Right atrium auricular region (tissue), 2 donors: ENCODE results near the gene FBXO36. TPM values are rescaled to one million over a fixed set of nuclear protein-coding genes. Genes with fewer than 3 reads are reported as not detected.

ENCODE experiments used
- DNase-seq: peaks from one replicate; pipeline ENCODE4 v3.0.0-alpha.2; 2019; ENCODE audit warnings: low spot score
- H3K27ac ChIP-seq, 2 donors: fragments of 200-600 bp; sonication (generic); 1 replicate in 1 of 2; 2 replicates in 1 of 2; pipeline ENCODE4 v1.5.1; 2016 to 2019
- H3K27me3 ChIP-seq, 2 donors: fragments of 200-600 bp; sonication (generic); one replicate each; pipeline versions ENCODE4 v1.5.1 to v1.6.0; 2017 to 2019
- H3K36me3 ChIP-seq: fragments of 200-600 bp; sonication (generic); one replicate; pipeline ENCODE4 v1.5.1; 2016
- H3K4me1 ChIP-seq, 2 donors: fragments of 200-600 bp; sonication (generic); one replicate each; pipeline versions ENCODE4 v1.5.1 to v1.6.0; 2017 to 2019
- H3K4me3 ChIP-seq, 2 donors: fragments of 200-600 bp; sonication (generic); 1 replicate in 1 of 2; 2 replicates in 1 of 2; pipeline ENCODE4 v1.5.1; 2017 to 2019; ENCODE audit warnings: mild to moderate bottlenecking in 1 of 2, moderate library complexity in 1 of 2
- H3K9me3 ChIP-seq, 2 donors: fragments of 200-600 bp; sonication (generic); one replicate each; pipeline ENCODE4 v1.5.1; 2019
- CTCF ChIP-seq, 2 donors: fragments of 200-600 bp; sonication (generic); IDR thresholded peaks; one replicate each; pipeline ENCODE4 v1.5.1; 2019; ENCODE audit warnings: antibody characterized with exemption in 2 of 2
- total RNA-seq, 2 donors: library from RNA; depleted of rRNA; stranded (reverse); fragments of >200 nt; gene quantifications; one replicate each; pipeline ENCODE4 v1.1.0, GENCODE V29; 2016

The FBXO36 gene
- 1 to 10 TPM in 1 of 2 donors, under 1 TPM in 1; 0.98 to 1.3 TPM for total RNA-seq

DNA sequence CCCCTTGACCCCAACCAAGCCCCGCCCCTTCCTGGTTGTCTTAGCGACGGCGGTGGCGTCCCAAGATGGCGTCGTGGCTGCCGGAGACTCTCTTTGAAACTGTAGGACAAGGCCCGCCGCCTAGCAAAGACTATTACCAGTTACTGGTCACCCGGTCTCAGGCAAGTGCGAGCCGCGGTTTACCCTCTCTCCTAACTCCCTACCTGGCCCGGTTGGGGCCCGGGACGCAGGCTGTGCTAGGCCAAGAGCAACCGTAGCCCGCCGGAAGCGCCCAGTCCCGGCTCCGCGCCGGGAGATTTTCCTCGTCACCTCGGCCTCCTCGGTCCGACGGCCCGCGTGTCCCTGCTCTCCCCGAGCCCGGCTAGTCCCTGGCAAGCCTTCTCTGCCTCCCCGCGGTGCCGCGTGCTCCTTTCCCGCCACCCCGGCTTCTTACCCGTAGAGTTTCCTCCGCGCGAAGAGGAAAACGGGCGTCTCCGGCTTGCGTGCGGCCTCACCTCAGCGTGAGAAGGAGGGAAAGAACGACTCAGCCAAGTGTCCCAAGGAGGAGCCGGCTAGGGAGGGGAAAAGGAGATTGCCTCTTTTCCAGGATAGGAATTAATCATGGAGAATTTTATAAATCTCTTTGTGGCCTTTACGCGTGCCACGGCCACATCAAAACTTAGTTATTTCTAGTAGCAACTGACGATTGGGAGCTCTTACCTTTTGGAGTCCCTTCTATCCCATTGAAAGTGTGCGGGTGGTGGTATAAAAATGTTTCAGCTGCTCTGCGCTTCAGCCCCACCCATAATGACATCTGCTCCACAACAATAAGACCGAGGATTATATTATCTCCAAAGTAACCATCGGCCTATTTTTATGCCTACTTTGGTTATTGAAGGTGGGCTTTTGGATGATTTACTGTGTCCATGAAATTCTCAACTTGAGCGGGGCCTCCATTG is at the start of gene FBXO36:
Gene FBXO36 (plus strand): TSS at position 55 of the 938 bp plus-strand sequence. CDS start 11 bp downstream, at position 66.
- Histone ChIP-seq H3K4me3 (peak within 1 kb of the TSS; percentile 92 to 98), H3K27ac (peak within 1 kb of the TSS; percentile 98 to 99), H3K27me3 (no peaks in the 10 kb centered on the region), H3K9me3 (no peaks in the 10 kb centered on the region), H3K36me3 (no peaks in the 10 kb centered on the region), H3K4me1 (peaks cover 0 to 27% of the 10 kb centered on the region in 2 donors)
- peak; percentile 80 for DNase-seq
- no peak for TF ChIP-seq CTCF (IDR thresholded peaks at IDR 0.05)

DNA sequence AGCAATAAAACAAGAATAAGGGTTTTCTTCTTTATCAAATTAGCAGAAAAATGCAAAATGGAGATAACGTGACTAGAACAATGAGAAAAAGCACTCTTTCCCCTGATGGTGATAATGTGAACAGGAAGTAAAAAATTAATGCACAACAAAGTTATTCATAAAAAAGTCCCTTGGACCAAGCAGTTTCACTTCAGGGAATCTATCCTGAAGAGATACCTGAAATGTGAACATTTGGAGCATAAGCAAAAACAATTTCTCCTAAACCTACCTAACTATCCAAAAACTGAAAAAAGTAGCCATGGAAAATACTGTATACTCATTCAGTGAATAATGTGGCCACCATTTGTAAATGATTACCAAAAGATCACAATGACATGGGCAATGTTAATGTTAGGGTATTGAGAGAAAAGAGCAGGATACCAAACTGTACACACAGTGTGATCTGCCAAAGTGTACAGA is 49.2 kb upstream of the FBXO36 start:
- TF ChIP-seq CTCF (IDR thresholded peaks at IDR 0.05), result no peak
- Histone ChIP-seq H3K9me3 (no peaks in the 10 kb centered on the region), H3K4me1 (peaks cover 0 to 6% of the 10 kb centered on the region in 2 donors), H3K27ac (no peak overlapping the region), H3K27me3 (no peaks in the 10 kb centered on the region), H3K4me3 (no peak overlapping the region), H3K36me3 (peaks cover 16% of the 10 kb centered on the region)
- DNase-seq, result no peak

DNA sequence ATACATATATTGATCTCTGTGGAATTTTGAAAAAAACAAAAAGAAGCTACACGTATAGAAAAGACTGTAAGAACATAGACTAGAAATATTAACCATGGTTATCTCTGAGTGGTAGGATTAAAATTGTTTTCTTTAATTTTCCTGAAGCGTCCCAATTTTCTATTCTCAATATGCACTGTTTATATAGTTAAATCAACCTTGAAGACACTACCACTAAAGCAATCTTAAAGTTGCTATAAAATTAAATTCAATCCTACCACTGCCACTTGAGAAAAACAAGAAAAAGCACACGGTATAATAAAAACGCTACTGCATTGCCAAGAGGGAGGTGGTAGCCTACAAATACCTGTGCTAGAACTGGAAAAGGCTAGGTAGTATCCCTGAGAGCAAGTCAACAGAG is 47.7 kb upstream of the FBXO36 start:
- H3K27me3 ChIP-seq, result no peaks in the 10 kb centered on the region
- TF ChIP-seq CTCF (IDR thresholded peaks at IDR 0.05), result no peak
- no peak overlapping the region for H3K27ac ChIP-seq
- H3K4me1 ChIP-seq, result peaks cover 0 to 6% of the 10 kb centered on the region in 2 donors
- no peak overlapping the region for H3K4me3 ChIP-seq
- peaks cover 28% of the 10 kb centered on the region for H3K36me3 ChIP-seq
- DNase-seq, result no peak
- H3K9me3 ChIP-seq, result no peaks in the 10 kb centered on the region

- H3K27ac ChIP-seq, result no peak overlapping the region
- no peaks in the 10 kb centered on the region for H3K9me3 ChIP-seq
- DNase-seq, result no peak
- no peaks in the 10 kb centered on the region for H3K27me3 ChIP-seq
- no peak for TF ChIP-seq CTCF (IDR thresholded peaks at IDR 0.05)
- H3K4me3 ChIP-seq, result no peak overlapping the region
- peaks cover 0 to 6% of the 10 kb centered on the region in 2 donors for H3K4me1 ChIP-seq
- peaks cover 31% of the 10 kb centered on the region for H3K36me3 ChIP-seq
Measured at GRCh38 chr2:229875549-229875948, 46.8 kb upstream of the FBXO36 start.

GRCh38 chr2:229879191-229879950 is 42.9 kb upstream of the FBXO36 start:
- Histone ChIP-seq H3K9me3 (no peaks in the 10 kb centered on the region), H3K27ac (no peak overlapping the region), H3K27me3 (no peaks in the 10 kb centered on the region), H3K4me3 (no peak overlapping the region), H3K4me1 (no peaks in the 10 kb centered on the region), H3K36me3 (peaks cover 31% of the 10 kb centered on the region)
- no peak for TF ChIP-seq CTCF (IDR thresholded peaks at IDR 0.05)
- no peak for DNase-seq
